HUES6 (cell line): Measurements from ENCODE around the gene ZFYVE28.

Experiments used
- H3K27ac ChIP-seq: 2 replicates; pipeline ENCODE4 v1.7.0; 2013; ENCODE audit warnings: low read depth, mild to moderate bottlenecking, low read length, inconsistent platforms
- H3K27me3 ChIP-seq: 2 replicates; pipeline ENCODE4 v1.6.1; 2013; ENCODE audit warnings: low read length; ENCODE audit not compliant: control insufficient read depth, insufficient read depth
- H3K36me3 ChIP-seq: 2 replicates; pipeline ENCODE4 v1.6.1; 2013; ENCODE audit warnings: low read length; ENCODE audit not compliant: control insufficient read depth, insufficient read depth
- H3K4me1 ChIP-seq: 2 replicates; pipeline ENCODE4 v1.6.1; 2013; ENCODE audit warnings: low read length; ENCODE audit not compliant: control insufficient read depth, insufficient read depth
- H3K4me3 ChIP-seq: 2 replicates; pipeline ENCODE4 v1.5.1; 2013; ENCODE audit warnings: low read depth, low read length
- H3K9ac ChIP-seq: one replicate; pipeline ENCODE4 v1.6.1; 2013; ENCODE audit warnings: mild to moderate bottlenecking, low read length
- H3K9me3 ChIP-seq: 2 replicates; pipeline ENCODE4 v1.6.1; 2013; ENCODE audit warnings: low read depth, low read length; ENCODE audit not compliant: control insufficient read depth, insufficient read depth

Gene ZFYVE28

DNA sequence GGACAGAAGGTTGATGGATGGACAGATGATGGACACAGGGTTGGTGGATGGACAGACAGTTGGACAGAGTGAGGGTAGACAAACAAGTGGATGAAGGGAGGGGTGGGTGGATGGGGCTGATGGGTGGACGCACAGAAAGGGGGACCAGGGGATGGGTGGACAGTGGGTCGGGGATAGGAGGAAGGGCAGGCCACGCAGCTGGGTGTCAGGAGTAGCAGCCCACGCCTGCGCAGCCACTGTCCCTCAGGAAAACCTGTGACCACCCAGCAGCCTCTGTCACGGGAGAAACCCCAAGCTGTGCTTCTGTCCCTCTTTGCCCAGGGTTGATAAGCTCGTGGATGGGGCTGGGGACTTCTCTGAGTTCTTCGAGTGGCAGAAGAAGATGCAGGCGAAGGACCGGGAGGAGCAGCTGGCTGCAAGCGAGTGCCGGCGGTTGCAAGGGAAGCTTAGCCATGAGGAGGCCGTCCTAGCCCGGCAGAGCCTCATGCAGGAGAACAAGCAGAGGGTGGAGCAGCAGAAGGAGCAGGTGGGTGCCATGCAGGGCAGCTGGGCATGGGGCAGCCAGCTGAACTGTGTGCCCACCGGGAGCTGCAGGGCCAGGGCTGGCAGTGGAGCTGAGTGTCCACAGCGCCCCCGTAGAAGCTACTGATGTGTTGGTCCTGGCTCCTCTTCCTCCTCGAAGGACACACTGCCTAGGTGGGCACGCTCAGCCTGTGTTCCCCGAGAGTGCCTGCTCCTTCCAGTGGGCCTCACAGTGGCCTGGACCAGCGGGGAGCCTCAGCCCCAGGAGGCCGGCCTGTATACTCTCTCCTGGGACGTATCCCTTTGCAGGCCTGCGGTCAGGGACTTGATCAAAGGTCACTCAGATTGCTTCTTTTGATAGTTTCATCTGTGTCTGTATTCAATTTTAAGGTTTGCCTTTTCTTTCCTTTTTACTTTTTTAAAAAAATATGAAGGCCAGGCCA is 33.7 kb upstream of the ZFYVE28 start:
- Histone ChIP-seq H3K27ac (no peak overlapping the region), H3K27me3 (no peaks in the 10 kb centered on the region; the same call in 1 of the 2 replicates), H3K4me1 (no peaks in the 10 kb centered on the region), H3K9ac (no peak overlapping the region), H3K4me3 (no peak overlapping the region), H3K36me3 (no peaks in the 10 kb centered on the region), H3K9me3 (no peaks in the 10 kb centered on the region)

DNA sequence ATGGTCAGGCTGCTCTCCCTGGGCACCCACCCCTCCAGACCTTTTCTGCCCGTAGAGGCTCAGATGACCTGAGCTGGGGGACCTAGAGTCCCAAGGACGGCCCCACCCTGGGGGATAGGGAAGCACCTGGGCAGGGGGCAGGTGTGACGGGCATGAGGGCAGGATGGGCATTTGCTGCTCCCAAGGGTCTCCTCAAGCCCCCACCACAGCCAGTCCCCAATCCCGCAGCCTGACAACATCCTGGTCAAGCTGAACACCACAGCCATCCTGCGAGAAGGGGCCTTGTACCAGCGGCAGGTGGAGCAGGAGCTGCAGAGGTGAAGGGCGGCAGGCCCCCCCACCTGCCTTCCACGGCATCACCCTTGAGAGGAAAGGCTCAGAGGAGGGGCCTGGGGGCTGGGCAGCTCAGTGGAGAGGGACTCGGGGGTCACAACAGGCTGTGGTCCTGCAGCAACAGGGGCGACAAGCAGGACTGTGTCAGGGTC is 32.6 kb upstream of the ZFYVE28 start:
- Histone ChIP-seq H3K4me3 (no peak overlapping the region), H3K4me1 (no peaks in the 10 kb centered on the region), H3K9me3 (no peaks in the 10 kb centered on the region), H3K9ac (no peak overlapping the region), H3K36me3 (no peaks in the 10 kb centered on the region), H3K27me3 (no peaks in the 10 kb centered on the region; the same call in 1 of the 2 replicates), H3K27ac (no peak overlapping the region)

DNA sequence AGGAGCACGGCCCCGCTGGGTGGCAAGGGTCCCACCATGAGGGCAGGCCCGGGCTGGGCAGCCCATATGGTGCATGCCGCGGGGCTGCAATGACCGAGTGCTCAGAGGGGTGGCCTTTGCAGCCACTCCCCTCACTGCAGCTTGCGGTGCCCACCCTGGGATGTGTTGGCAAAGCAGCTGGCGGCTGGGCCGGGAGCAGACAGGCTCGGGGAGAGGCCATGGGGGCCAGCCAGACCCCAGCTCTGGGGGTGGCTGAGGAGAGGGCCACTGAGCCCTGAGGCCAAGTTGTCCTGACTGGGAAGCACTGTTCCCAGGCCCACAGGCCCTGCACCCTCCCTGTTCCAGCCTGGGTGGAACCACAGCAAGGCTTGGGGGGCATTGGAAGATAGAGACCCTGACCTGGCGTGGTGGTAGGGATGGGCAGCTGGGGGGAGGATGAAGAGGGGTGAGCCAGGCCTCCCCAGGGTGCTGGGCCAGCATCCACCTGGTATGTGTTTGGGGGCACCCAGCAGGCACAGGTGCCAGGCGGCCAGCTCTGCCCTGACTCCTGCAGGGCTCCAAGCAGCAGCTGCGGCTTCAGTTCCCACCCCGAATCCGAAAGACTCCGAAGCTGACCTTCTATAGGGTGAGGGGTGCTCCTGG is 32.1 kb upstream of the ZFYVE28 start:
- H3K36me3 ChIP-seq: no peaks in the 10 kb centered on the region
- H3K9ac ChIP-seq: no peak overlapping the region
- H3K27me3 ChIP-seq: no peaks in the 10 kb centered on the region; the same call in 1 of the 2 replicates
- H3K9me3 ChIP-seq: no peaks in the 10 kb centered on the region
- no peaks in the 10 kb centered on the region for H3K4me1 ChIP-seq
- no peak overlapping the region for H3K27ac ChIP-seq
- no peak overlapping the region for H3K4me3 ChIP-seq

DNA sequence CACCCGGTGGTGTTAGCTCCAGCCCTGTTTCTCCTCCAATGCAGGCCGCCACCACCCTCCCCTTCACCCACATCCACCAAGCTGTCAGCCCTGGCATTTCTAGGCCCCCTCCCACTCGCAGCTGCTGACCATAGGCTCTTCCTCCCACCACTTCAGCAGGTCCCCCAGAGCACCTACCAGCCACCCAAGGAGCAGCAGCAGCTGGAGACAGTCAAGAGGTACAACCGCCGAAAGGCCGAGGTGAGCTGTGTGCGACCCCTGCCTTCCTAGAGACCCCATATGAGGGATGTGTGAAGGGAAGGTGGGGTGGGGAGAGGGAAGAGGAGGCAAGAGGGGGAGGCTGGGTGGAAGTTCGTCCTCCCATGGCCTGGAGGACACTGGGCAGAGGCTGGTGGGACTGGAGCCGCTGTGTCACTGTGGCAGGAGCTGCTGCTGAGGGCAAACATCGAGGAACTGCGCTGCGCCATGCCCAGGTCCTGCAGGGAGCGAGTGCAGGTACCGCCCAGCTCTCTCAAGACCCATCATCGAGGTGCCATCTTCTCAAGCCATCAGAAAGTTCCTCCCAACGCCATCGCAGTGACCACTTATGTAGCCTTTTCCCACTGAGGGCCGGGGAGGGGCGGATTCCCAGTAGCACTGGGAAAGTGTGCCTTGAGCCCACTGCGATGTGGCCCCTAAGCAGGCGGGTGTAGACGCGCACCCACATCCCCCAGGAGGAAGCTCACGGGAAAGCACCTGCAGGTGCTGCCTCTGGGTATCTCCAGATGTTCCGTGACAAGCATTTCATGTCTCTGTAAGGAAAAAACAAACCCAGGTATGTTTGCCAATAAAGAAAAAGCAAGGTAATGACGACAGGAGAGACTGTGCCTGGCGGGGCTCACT is 31.3 kb upstream of the ZFYVE28 start:
- H3K4me3 ChIP-seq: no peak overlapping the region
- H3K36me3 ChIP-seq: no peaks in the 10 kb centered on the region
- H3K9ac ChIP-seq: no peak overlapping the region
- no peaks in the 10 kb centered on the region for H3K4me1 ChIP-seq
- H3K27ac ChIP-seq: no peak overlapping the region
- no peaks in the 10 kb centered on the region for H3K9me3 ChIP-seq
- H3K27me3 ChIP-seq: no peaks in the 10 kb centered on the region; the same call in 1 of the 2 replicates

DNA sequence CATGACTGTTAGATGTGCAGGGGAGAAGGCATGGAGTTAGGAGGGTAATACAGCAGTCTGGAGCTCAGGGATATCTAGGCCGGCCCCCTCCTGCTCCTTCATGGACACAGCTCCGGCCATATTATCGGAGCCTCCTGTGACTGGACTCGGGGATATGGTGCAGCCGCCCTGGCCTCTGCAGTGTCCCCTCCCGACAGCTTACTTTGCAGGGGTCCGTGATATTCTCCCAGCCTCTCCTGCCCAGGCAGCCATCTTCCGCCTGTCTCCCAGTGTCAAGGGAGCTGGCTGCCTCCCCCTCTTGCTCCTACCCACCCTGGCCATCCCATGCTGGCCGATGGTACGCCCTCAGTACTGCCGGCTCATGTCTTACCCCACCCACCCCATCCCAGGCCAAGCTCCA is 30.6 kb upstream of the ZFYVE28 start:
- H3K36me3 ChIP-seq: no peaks in the 10 kb centered on the region
- H3K27me3 ChIP-seq: no peaks in the 10 kb centered on the region; the same call in 1 of the 2 replicates
- no peak overlapping the region for H3K4me3 ChIP-seq
- H3K4me1 ChIP-seq: no peaks in the 10 kb centered on the region
- no peak overlapping the region for H3K9ac ChIP-seq
- H3K9me3 ChIP-seq: no peaks in the 10 kb centered on the region
- no peak overlapping the region for H3K27ac ChIP-seq

DNA sequence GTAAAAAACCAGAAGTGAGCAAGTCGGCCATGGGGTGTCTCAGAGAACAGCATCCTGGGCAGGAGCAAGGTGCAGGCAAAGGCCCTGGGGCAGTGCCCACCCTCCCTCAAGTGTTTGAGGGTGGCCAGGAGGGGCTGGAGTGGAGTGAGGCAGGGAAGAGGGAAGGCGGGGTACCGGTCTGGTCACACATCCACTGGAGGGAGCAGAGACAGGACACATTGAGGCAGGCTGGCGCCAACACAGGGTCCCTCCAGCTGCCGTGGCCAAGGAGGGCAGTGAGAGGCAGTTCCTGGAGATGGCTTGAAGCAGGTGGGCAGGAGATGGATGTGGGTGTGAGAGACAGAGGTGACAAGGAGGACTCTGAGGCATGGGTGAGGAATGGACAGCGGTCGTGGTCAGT is 30.1 kb upstream of the ZFYVE28 start:
- H3K27ac ChIP-seq: no peak overlapping the region
- H3K9me3 ChIP-seq: no peaks in the 10 kb centered on the region
- no peak overlapping the region for H3K9ac ChIP-seq
- no peaks in the 10 kb centered on the region for H3K4me1 ChIP-seq
- H3K36me3 ChIP-seq: no peaks in the 10 kb centered on the region
- H3K4me3 ChIP-seq: no peak overlapping the region
- no peaks in the 10 kb centered on the region; the same call in 1 of the 2 replicates for H3K27me3 ChIP-seq

DNA sequence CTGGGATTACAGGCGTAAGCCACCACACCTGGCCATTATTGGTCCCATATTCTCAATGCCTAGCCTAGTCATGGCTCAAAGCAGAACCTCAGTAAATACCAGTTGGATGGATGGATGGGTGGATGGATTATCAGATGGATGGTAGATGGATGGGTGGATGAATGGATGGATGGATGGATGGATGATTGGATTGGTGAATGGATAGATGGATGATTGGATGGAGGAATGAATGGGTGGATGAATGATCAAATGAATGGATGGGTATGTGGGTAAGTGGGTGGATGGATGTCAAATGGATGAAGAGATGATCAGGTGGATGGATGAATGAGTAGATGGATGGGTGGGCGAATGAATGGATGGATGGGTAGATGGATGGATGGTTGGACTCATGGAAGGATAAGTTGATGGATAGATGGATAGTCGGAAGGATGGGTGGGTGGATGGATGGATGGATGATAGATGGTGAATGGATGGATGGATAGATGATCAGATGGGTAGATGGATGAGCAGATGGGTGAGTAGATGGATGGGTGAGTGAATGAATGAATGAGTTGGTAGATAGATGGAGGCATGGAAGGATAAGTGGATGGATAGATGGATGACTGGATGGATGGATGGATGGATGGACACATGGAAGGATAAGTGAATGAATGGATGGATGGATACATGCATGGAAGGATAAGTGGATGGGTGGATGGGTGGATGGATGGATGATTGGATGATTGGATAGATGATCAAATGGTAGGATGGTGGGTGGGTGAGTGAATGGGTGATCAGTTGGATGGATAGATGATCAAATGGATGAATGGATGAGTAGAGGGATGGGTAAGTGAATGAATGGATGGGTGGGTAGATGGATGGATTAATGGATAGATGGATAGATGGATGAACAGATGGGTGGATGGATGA is 28.5 kb upstream of the ZFYVE28 start:
- no peak overlapping the region for H3K9ac ChIP-seq
- H3K36me3 ChIP-seq: no peaks in the 10 kb centered on the region
- H3K4me1 ChIP-seq: peaks cover 5% of the 10 kb centered on the region
- no peaks in the 10 kb centered on the region; the same call in 1 of the 2 replicates for H3K27me3 ChIP-seq
- H3K27ac ChIP-seq: no peak overlapping the region
- no peak overlapping the region for H3K4me3 ChIP-seq
- no peaks in the 10 kb centered on the region for H3K9me3 ChIP-seq

DNA sequence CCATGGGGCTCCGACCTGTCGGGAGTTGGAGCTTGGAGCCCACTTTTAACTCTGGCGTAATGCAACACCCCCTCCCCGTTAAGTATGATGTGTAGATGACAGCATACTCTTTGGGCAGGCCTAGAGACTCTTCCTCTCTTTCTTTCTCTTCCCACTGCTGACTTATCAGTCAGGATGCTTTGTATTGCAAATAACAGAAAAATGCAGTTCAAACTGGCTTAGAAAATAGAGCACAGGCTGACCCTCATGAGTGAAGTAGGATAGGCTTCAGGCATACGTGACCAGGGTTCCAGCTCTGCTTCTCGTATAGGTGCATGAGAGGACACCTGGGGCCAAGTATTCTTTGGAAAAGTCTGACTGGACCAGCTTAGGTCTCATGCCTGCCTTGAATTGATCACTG is 27.1 kb upstream of the ZFYVE28 start:
- no peaks in the 10 kb centered on the region for H3K9me3 ChIP-seq
- H3K4me3 ChIP-seq: no peak overlapping the region
- H3K9ac ChIP-seq: no peak overlapping the region
- no peak overlapping the region for H3K27ac ChIP-seq
- peaks cover 6% of the 10 kb centered on the region for H3K4me1 ChIP-seq
- no peaks in the 10 kb centered on the region; the same call in 1 of the 2 replicates for H3K27me3 ChIP-seq
- no peaks in the 10 kb centered on the region for H3K36me3 ChIP-seq

DNA sequence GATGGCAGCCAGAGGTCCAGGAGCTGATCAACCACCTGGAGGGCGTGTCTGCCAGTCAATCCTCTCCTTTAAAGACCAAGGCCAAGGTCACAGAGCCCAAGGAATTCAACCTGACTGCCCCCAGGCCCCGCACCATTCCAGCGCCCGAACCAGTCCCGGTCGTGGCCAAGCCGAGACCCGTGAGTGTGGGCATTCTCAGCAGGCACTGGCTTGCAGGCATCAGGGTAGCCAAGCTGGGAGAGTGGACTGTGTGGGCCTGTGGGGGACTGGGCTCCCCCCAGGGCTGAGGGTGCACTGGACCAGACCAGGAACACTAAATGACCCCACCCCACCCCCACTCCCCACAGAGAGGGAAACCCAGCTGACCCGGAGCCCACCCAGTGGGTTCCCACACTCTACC is 26.7 kb upstream of the ZFYVE28 start:
- peaks cover 6% of the 10 kb centered on the region for H3K4me1 ChIP-seq
- no peak overlapping the region for H3K4me3 ChIP-seq
- H3K9ac ChIP-seq: no peak overlapping the region
- H3K9me3 ChIP-seq: no peaks in the 10 kb centered on the region
- no peak overlapping the region for H3K27ac ChIP-seq
- no peaks in the 10 kb centered on the region; the same call in 1 of the 2 replicates for H3K27me3 ChIP-seq
- H3K36me3 ChIP-seq: no peaks in the 10 kb centered on the region
